Liver (tissue), 9 donors: Measurements from ENCODE around the gene HIBADH. TPM values are rescaled to one million over a fixed set of nuclear protein-coding genes. Genes with fewer than 3 reads are reported as not detected.

ENCODE experiments used
- DNase-seq: peaks from one replicate; pipeline ENCODE4 v3.0.0-alpha.2; 2017; ENCODE audit warnings: low spot score
- H3K27ac ChIP-seq, 2 donors: one replicate each; pipeline ENCODE4 v1.7.0; 2013; ENCODE audit warnings: inconsistent platforms in 2 of 2, low read length in 2 of 2, control low read depth in 1 of 2, low read depth in 1 of 2, mild to moderate bottlenecking in 1 of 2
- H3K27me3 ChIP-seq, 4 donors: one replicate each; pipeline versions ENCODE4 v1.6.1 to v1.7.0; 2013; ENCODE audit warnings: low read length in 3 of 4, inconsistent platforms in 1 of 4, mild to moderate bottlenecking in 1 of 4, moderate library complexity in 1 of 4; ENCODE audit not compliant: control insufficient read depth in 4 of 4, insufficient read depth in 4 of 4
- H3K36me3 ChIP-seq, 4 donors: one replicate each; pipeline versions ENCODE4 v1.6.1 to v1.7.0; 2013; ENCODE audit warnings: low read length in 3 of 4, mild to moderate bottlenecking in 3 of 4, low read depth in 1 of 4, moderate library complexity in 1 of 4; ENCODE audit not compliant: control insufficient read depth in 4 of 4, insufficient read depth in 3 of 4
- H3K4me1 ChIP-seq, 4 donors: one replicate each; pipeline versions ENCODE4 v1.6.1 to v1.7.0; 2013; ENCODE audit warnings: low read length in 3 of 4, mild to moderate bottlenecking in 3 of 4, moderate library complexity in 1 of 4; ENCODE audit not compliant: control insufficient read depth in 4 of 4, insufficient read depth in 4 of 4
- H3K4me3 ChIP-seq, 3 donors: one replicate each; pipeline versions ENCODE4 v1.6.1 to v1.7.0; 2013; ENCODE audit warnings: low read length in 3 of 3, control low read depth in 1 of 3, low read depth in 1 of 3, mild to moderate bottlenecking in 1 of 3
- H3K9ac ChIP-seq, 2 donors: one replicate each; pipeline ENCODE4 v1.7.0; 2013; ENCODE audit warnings: low read length in 2 of 2, mild to moderate bottlenecking in 2 of 2, moderate library complexity in 2 of 2, control low read depth in 1 of 2, low read depth in 1 of 2
- H3K9me3 ChIP-seq, 4 donors: one replicate each; pipeline versions ENCODE4 v1.6.1 to v1.7.0; 2013; ENCODE audit warnings: low read length in 3 of 4; ENCODE audit not compliant: control insufficient read depth in 4 of 4
- EGR1 ChIP-seq, 2 donors: IDR thresholded peaks; 2 replicates each; pipeline ENCODE4 v1.6.1; 2016 to 2018; ENCODE audit warnings: antibody characterized with exemption in 2 of 2, low read depth in 2 of 2
- FOXA1 ChIP-seq: IDR thresholded peaks from 2 replicates; pipeline ENCODE4 v1.6.1; 2016; ENCODE audit warnings: antibody characterized with exemption
- GABPA ChIP-seq, 2 donors: IDR thresholded peaks in 1 of 2; conservative IDR thresholded peaks in 1 of 2; 2 replicates each; pipeline ENCODE4 v1.6.1; 2016; ENCODE audit warnings: antibody characterized with exemption in 2 of 2, mild to moderate bottlenecking in 1 of 2, moderate library complexity in 1 of 2
- HNF4A ChIP-seq, 2 donors: conservative IDR thresholded peaks; 2 replicates each; pipeline ENCODE4 v1.6.1; 2016; ENCODE audit warnings: antibody characterized with exemption in 2 of 2, mild to moderate bottlenecking in 2 of 2
- HNF4G ChIP-seq: IDR thresholded peaks from 2 replicates; pipeline ENCODE4 v1.6.1; 2016; ENCODE audit warnings: antibody characterized with exemption
- JUND ChIP-seq, 2 donors: IDR thresholded peaks; 2 replicates each; pipeline ENCODE4 v1.6.1; 2016; ENCODE audit warnings: antibody characterized with exemption in 2 of 2
- NR2F2 ChIP-seq: IDR thresholded peaks from 2 replicates; pipeline ENCODE4 v1.6.1; 2016; ENCODE audit warnings: antibody characterized with exemption
- RAD21 ChIP-seq, 2 donors: IDR thresholded peaks; 2 replicates each; pipeline ENCODE4 v1.6.1; 2016; ENCODE audit warnings: antibody characterized with exemption in 2 of 2, mild to moderate bottlenecking in 2 of 2
- RXRA ChIP-seq, 2 donors: IDR thresholded peaks; 2 replicates each; pipeline ENCODE4 v1.6.1; 2017 to 2018; ENCODE audit warnings: antibody characterized with exemption in 2 of 2, mild to moderate bottlenecking in 1 of 2
- SP1 ChIP-seq: IDR thresholded peaks from 2 replicates; pipeline ENCODE4 v1.6.1; 2018; ENCODE audit warnings: antibody characterized with exemption, mild to moderate bottlenecking
- TAF1 ChIP-seq: conservative IDR thresholded peaks from 2 replicates; pipeline ENCODE4 v1.6.1; 2016; ENCODE audit warnings: antibody characterized with exemption, mild to moderate bottlenecking
- YY1 ChIP-seq: IDR thresholded peaks from 2 replicates; pipeline ENCODE4 v1.6.1; 2016; ENCODE audit warnings: antibody characterized with exemption, mild to moderate bottlenecking
- WGBS: extraction: QIAGEN DNeasy Blood & Tissue Kit; methylation state at CpG from one replicate; pipeline ENCODE4 v1.1.7; 2013; 5-methylcytosine and 5-hydroxymethylcytosine counted together
- polyA plus RNA-seq, 2 donors: library from polyadenylated mRNA; stranded (reverse) in 1 of 2; unstranded in 1 of 2; fragments of 200-250 nt in 1 of 2; fragments of >200 nt in 1 of 2; fragmentation: Nextera tagmentation in 1 of 2; extraction: Ambion mirVana in 1 of 2; gene quantifications; one replicate each; pipeline versions ENCODE4 v1.2.1 to v1.2.3, GENCODE V29; 2013 to 2015
- total RNA-seq, 2 donors: library from RNA; depleted of rRNA; stranded (reverse); fragments of >200 nt; gene quantifications; one replicate each; pipeline ENCODE4 v1.2.3, GENCODE V29; 2014
- TF ChIP-seq, protein P1 (sequence below): fragments of 150-350 bp; IDR thresholded peaks from 2 replicates; pipeline ENCODE4 v1.5.1; 2017; ENCODE audit warnings: improper control_type of control experiment, low read depth, low read length; ENCODE audit not compliant: missing input control
- TF ChIP-seq, protein P2 (sequence below): IDR thresholded peaks from 2 replicates; pipeline ENCODE4 v1.6.1; 2016; ENCODE audit warnings: antibody characterized with exemption
- TF ChIP-seq, protein P3 (sequence below): IDR thresholded peaks from 2 replicates; pipeline ENCODE4 v1.6.1; 2016; ENCODE audit warnings: antibody characterized with exemption
- donor health status: healthy.
- donor health status: healthy.
- donor health status: healthy.
- donor health status: healthy.
- donor health status: healthy.

HIBADH gene
- total and polyA plus RNA-seq, 4 donors: 27.7 to 78.9 (median 58.2) TPM

DNA sequence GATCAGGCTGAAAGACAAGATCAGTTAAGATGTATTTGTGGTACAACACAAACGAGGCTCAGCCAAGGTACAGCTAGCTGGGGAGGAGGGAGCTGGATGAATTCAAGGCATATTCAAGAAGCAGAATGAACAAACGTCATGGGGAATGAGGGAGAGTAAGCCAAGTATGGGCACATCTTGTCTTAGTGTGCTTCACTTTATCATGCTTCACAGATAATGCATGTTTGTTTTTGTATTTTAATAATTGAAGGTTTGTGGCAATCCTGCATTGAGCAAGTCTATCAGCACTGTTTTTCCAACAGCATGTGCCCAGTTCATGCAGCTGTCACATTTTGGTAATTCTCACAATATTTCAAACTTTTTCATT is 135.4 kb downstream of the HIBADH start (continued):
- TF ChIP-seq, protein P1, sequence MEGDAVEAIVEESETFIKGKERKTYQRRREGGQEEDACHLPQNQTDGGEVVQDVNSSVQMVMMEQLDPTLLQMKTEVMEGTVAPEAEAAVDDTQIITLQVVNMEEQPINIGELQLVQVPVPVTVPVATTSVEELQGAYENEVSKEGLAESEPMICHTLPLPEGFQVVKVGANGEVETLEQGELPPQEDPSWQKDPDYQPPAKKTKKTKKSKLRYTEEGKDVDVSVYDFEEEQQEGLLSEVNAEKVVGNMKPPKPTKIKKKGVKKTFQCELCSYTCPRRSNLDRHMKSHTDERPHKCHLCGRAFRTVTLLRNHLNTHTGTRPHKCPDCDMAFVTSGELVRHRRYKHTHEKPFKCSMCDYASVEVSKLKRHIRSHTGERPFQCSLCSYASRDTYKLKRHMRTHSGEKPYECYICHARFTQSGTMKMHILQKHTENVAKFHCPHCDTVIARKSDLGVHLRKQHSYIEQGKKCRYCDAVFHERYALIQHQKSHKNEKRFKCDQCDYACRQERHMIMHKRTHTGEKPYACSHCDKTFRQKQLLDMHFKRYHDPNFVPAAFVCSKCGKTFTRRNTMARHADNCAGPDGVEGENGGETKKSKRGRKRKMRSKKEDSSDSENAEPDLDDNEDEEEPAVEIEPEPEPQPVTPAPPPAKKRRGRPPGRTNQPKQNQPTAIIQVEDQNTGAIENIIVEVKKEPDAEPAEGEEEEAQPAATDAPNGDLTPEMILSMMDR: no peak
- TF ChIP-seq, protein P2, sequence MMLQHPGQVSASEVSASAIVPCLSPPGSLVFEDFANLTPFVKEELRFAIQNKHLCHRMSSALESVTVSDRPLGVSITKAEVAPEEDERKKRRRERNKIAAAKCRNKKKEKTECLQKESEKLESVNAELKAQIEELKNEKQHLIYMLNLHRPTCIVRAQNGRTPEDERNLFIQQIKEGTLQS: no peak
- TF ChIP-seq, protein P3, sequence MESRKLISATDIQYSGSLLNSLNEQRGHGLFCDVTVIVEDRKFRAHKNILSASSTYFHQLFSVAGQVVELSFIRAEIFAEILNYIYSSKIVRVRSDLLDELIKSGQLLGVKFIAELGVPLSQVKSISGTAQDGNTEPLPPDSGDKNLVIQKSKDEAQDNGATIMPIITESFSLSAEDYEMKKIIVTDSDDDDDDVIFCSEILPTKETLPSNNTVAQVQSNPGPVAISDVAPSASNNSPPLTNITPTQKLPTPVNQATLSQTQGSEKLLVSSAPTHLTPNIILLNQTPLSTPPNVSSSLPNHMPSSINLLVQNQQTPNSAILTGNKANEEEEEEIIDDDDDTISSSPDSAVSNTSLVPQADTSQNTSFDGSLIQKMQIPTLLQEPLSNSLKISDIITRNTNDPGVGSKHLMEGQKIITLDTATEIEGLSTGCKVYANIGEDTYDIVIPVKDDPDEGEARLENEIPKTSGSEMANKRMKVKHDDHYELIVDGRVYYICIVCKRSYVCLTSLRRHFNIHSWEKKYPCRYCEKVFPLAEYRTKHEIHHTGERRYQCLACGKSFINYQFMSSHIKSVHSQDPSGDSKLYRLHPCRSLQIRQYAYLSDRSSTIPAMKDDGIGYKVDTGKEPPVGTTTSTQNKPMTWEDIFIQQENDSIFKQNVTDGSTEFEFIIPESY: no peak
- TF ChIP-seq RXRA (IDR thresholded peaks at IDR 0.05): no peak
- no peak for TF ChIP-seq TAF1

DNA sequence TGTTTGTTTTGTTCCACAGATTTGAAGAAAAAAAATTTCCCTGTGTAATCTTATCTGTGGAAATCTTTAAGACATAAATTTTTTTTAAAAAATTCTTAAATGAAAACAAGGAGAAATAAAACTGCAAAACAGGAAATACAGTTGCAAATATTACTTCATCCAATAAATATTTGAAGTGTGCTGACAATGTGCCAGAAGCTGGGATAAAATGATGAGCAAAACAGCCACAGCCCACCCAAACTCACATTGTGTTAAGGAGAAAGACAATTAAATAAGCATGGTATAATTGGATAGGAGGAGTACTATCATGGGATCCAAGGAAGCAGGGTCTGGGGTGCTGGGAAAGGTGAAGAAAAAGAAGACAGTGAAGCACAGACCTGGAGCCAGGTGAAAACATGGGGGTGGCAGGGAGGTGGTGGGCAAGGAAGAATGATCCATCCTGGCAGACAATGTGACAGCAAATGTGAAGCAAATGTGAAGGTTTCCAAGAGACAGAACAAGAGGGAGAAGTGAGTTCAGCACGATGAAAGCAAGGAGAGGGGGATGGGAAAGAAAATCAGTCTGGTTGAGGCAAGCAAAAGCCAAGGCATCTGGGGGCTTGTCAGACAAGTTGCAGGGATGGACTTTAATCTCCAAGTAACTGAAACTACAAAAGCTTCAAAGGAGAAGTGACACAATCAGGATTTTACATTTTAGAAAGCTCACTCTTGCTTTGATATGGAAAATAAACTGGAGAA is 135.9 kb downstream of the HIBADH start:
- H3K9me3 ChIP-seq: no peaks in the 10 kb centered on the region
- no peaks in the 10 kb centered on the region for H3K27me3 ChIP-seq
- no peak overlapping the region for H3K27ac ChIP-seq
- H3K9ac ChIP-seq: no peak overlapping the region
- peaks cover 4 to 50% (median 32%) of the 10 kb centered on the region in 4 donors for H3K36me3 ChIP-seq
- no peak for DNase-seq
- no peaks in the 10 kb centered on the region for H3K4me1 ChIP-seq
- TF ChIP-seq RAD21 (IDR thresholded peaks at IDR 0.05) (no peak), RXRA (IDR thresholded peaks at IDR 0.05) (no peak), HNF4G (no peak)
- TF ChIP-seq, protein P3: no peak
- 62% methylated on average over 1 of the region's 1 CpG for WGBS
- H3K4me3 ChIP-seq: no peak overlapping the region

DNA sequence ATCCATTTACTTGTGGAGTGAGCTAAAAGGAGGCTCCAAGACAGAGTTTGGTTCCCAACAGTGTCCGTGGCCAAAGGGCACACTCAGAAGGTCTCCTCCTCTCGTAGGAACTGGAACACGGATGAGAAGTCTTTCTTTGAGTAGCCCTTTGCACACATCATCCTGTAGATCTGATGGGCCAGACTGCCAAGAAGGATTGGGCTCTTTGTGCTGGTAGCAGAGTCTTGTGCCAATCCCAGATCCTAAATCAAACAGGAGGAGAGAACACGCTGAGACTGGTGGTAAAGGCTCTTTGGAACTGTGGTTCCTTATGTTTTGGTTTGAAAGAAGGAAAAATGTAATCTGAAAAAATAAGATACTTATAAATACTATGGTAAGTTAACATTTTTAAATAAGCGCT is 136.6 kb downstream of the HIBADH start:
- Histone ChIP-seq H3K4me3 (no peak overlapping the region), H3K27me3 (no peaks in the 10 kb centered on the region), H3K9me3 (no peaks in the 10 kb centered on the region), H3K27ac (no peak overlapping the region), H3K4me1 (no peaks in the 10 kb centered on the region), H3K36me3 (peaks cover 4 to 47% (median 32%) of the 10 kb centered on the region in 4 donors), H3K9ac (no peak overlapping the region)
- over 99% methylated on average over 5 of the region's 5 CpGs for WGBS
- TF ChIP-seq SP1 (no peak), YY1 (no peak), JUND (IDR thresholded peaks at IDR 0.05) (no peak), TAF1 (no peak), HNF4A (conservative IDR thresholded peaks at IDR 0.05) (no peak), EGR1 (IDR thresholded peaks at IDR 0.05; ENCODE audit: low read depth in 2 of 2) (no peak), RXRA (IDR thresholded peaks at IDR 0.05) (no peak), NR2F2 (no peak), FOXA1 (no peak), HNF4G (no peak), GABPA (IDR thresholded peaks at IDR 0.05 in 1 of 2, conservative IDR thresholded peaks at IDR 0.05 in 1 of 2) (no peak)
- TF ChIP-seq, protein P3: no peak
- TF ChIP-seq, protein P1: no peak
- TF ChIP-seq, protein P2: no peak
- no peak for DNase-seq
